Thoracic aorta (tissue), 2 donors: ENCODE data around the gene MCAT. TPM values are rescaled to one million over a fixed set of nuclear protein-coding genes. Genes with fewer than 3 reads are reported as not detected.

ENCODE experiments used
- ATAC-seq: fragments of 150-250 bp; one replicate; pipeline ENCODE4 v1.8.0; 2017; ENCODE audit warnings: low read depth; ENCODE audit not compliant: insufficient number of reproducible peaks, low FRiP score
- DNase-seq: peaks from one replicate; pipeline ENCODE4 v3.0.0-alpha.2; 2020; ENCODE audit warnings: low spot score
- H3K27ac ChIP-seq, 2 donors: fragments of 200-600 bp; sonication (generic); 1 replicate in 1 of 2; 2 replicates in 1 of 2; pipeline ENCODE4 v1.5.1; 2016; ENCODE audit warnings: mild to moderate bottlenecking in 2 of 2, moderate library complexity in 2 of 2
- H3K27me3 ChIP-seq: fragments of 200-600 bp; sonication (generic); replicated peaks from 2 replicates; pipeline ENCODE4 v1.6.0; 2016; ENCODE audit warnings: mild to moderate bottlenecking; ENCODE audit not compliant: insufficient read depth
- H3K36me3 ChIP-seq: fragments of 200-600 bp; sonication (generic); one replicate; pipeline ENCODE4 v1.5.1; 2016
- H3K4me1 ChIP-seq, 2 donors: fragments of 200-600 bp; sonication (generic); 1 replicate in 1 of 2; 2 replicates in 1 of 2; pipeline versions ENCODE4 v1.5.1 to v1.6.0; 2016; ENCODE audit warnings: low read depth in 2 of 2, mild to moderate bottlenecking in 1 of 2; ENCODE audit not compliant: control insufficient read depth in 1 of 2
- H3K4me3 ChIP-seq: fragments of 200-600 bp; sonication (generic); 2 replicates; pipeline ENCODE4 v1.5.1; 2016; ENCODE audit warnings: mild to moderate bottlenecking
- H3K9me3 ChIP-seq: fragments of 200-600 bp; sonication (generic); 2 replicates; pipeline ENCODE4 v1.5.1; 2016
- CTCF ChIP-seq: fragments of 200-600 bp; sonication (generic); IDR thresholded peaks from one replicate; pipeline ENCODE4 v1.5.1; 2019; ENCODE audit warnings: antibody characterized with exemption
- total RNA-seq, 2 donors: library from RNA; depleted of rRNA; stranded (reverse); fragments of >200 nt; gene quantifications; one replicate each; pipeline versions ENCODE4 v1.1.0 to v1.2.3, GENCODE V29; 2016

The MCAT gene
- total RNA-seq, 2 donors from 2014 or later, result 9.5 to 16.1 TPM

GRCh38 chr22:43167001-43167589 is 23.9 kb upstream of the MCAT start:
- TF ChIP-seq CTCF, result no peak
- Histone ChIP-seq H3K4me3 (no peak overlapping the region), H3K27me3 (no peaks in the 10 kb centered on the region), H3K4me1 (no peaks in the 10 kb centered on the region), H3K27ac (no peak overlapping the region), H3K9me3 (no peaks in the 10 kb centered on the region), H3K36me3 (peaks cover 30% of the 10 kb centered on the region)
- ATAC-seq, result no peak
- no peak for DNase-seq

GRCh38 chr22:43166132-43166930 is 23.1 kb upstream of the MCAT start:
- ATAC-seq (no peak), DNase-seq (no peak)
- Histone ChIP-seq H3K4me3 (no peak overlapping the region), H3K4me1 (no peaks in the 10 kb centered on the region), H3K27ac (no peak overlapping the region), H3K9me3 (no peaks in the 10 kb centered on the region), H3K27me3 (no peaks in the 10 kb centered on the region), H3K36me3 (peaks cover 25% of the 10 kb centered on the region)
- no peak for TF ChIP-seq CTCF

GRCh38 chr22:43164636-43165035 is 21.4 kb upstream of the MCAT start:
- no peak overlapping the region for H3K4me3 ChIP-seq
- no peak for TF ChIP-seq CTCF
- H3K9me3 ChIP-seq, result no peaks in the 10 kb centered on the region
- DNase-seq (no peak), ATAC-seq (no peak)
- H3K4me1 ChIP-seq, result no peaks in the 10 kb centered on the region
- no peaks in the 10 kb centered on the region for H3K27me3 ChIP-seq
- H3K36me3 ChIP-seq, result peaks cover 23% of the 10 kb centered on the region
- no peak overlapping the region for H3K27ac ChIP-seq

- DNase-seq, result no peak
- Histone ChIP-seq H3K27me3 (no peaks in the 10 kb centered on the region), H3K9me3 (no peaks in the 10 kb centered on the region), H3K36me3 (peaks cover 23% of the 10 kb centered on the region), H3K4me1 (no peaks in the 10 kb centered on the region), H3K27ac (peak overlapping the region in 1 of 2 donors; percentile 11), H3K4me3 (no peak overlapping the region)
- ATAC-seq, result no peak
- TF ChIP-seq CTCF, result no peak
Measured at GRCh38 chr22:43163241-43163795, 20.1 kb upstream of the MCAT start.

GRCh38 chr22:43162412-43163150 is 19.4 kb upstream of the MCAT start:
- Histone ChIP-seq H3K9me3 (no peaks in the 10 kb centered on the region), H3K27me3 (no peaks in the 10 kb centered on the region), H3K27ac (no peak overlapping the region), H3K4me3 (no peak overlapping the region), H3K4me1 (no peaks in the 10 kb centered on the region), H3K36me3 (peaks cover 18% of the 10 kb centered on the region)
- ATAC-seq (no peak), DNase-seq (no peak)
- no peak for TF ChIP-seq CTCF
